Muscle of back (tissue), 11 donors: Measurements from ENCODE around the gene CCNY. TPM values are rescaled to one million over a fixed set of nuclear protein-coding genes. Genes with fewer than 3 reads are reported as not detected.

ENCODE experiments used
- DNase-seq, 3 donors: peaks; one replicate each; pipeline versions ENCODE4 v3.0.0 to v3.0.0-alpha.2; 2013
- polyA plus RNA-seq, 10 donors: library from polyadenylated mRNA; unstranded; fragments of 120-200 nt; gene quantifications; one replicate each; pipeline ENCODE4 v1.2.1, GENCODE V29; 2013; ENCODE audit not compliant: insufficient read length in 10 of 10

Gene CCNY
- polyA plus RNA-seq, 10 donors: 79.1 to 108 (median 95.8) TPM

- DNase-seq: no peak
Measured at GRCh38 chr10:35554036-35554435, 217.7 kb downstream of the CCNY start.

- no peak for DNase-seq
Measured at GRCh38 chr10:35554461-35555056, 218.2 kb downstream of the CCNY start.

DNA sequence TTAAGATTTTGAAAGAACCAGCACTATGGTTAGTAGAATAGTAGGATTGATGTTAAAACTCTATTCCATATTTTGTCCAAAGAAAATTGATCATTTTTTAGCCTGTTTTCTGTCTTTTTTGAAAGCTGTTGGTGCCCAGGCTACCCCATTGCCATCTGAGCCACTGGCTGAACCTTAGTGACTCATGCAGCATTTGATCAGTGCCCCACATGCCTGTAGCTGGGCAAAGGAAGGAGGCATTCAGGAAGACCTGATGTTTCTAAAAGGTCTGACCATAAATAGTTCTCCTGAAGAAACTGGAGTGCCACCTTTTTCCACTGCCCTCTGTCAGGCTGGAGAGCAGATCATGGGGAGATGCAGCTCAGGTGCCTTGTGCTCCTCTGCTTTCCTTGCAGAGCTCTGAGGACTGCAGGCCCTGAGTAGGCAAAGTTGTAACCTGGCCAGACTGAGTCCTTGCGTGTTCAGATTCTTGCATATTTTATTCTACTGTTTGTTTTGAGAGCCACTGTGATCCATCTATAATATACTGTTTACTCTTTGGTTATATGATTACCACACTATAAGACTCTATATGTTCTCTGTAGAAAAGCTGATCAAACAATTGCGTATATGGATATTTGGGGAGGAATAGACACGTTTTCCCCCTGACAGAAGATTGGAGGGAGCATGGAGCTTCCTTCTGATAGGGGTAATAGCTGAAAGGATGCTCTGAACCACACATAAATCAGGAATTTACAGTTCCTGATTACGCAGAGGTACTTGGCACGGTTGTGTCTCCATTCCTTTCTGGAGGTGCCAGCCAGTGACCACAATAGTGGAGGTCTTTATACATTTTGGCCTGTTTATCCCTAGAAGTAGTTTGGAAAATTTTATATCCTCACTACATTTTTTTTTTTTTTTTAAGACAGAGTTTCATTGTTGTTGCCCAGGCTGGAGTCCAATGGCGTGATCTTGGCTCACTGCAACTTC, 219.9 kb downstream of the CCNY start:
- no peak for DNase-seq

DNA sequence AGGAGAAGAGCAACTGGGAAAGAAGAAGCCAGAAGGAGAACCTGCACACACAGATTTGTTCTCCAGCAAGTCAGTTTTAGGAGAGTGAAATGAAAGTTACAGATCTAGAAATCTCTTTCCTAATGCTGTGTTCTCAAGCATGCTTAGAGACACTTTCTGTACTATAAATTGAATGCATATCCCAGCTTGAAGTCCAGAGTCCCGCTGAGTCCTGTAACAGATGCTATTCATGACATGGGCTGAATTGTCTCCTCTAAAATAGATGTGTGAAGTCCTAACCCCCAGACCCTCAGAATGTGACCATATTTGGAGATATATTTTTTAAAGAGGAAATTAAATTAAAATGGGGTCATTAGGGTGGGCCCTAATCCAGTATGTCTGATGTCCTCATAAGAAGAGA, 222.0 kb downstream of the CCNY start:
- DNase-seq: no peak

GRCh38 chr10:35559416-35559815, 223.1 kb downstream of the CCNY start:
- no peak for DNase-seq

DNA sequence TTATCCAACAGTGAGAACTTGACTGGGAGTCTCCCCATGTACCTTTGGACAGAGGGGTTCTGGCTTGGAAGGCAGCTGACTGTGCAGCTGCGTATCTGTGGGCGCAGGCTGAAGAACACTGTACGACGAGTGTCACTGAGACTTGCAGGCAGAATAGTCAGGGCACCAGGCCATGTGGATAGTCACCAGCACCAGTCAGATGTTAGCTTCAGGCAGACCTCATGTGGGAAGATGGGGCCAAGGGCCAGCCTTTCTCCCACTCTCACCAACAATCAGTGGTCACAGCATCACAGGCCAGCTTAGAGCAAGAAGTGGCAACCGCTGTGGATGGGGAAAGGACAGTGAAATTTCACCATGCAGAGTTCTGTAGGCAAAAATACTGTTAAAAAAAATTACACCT, 225.4 kb downstream of the CCNY start:
- no peak for DNase-seq

DNA sequence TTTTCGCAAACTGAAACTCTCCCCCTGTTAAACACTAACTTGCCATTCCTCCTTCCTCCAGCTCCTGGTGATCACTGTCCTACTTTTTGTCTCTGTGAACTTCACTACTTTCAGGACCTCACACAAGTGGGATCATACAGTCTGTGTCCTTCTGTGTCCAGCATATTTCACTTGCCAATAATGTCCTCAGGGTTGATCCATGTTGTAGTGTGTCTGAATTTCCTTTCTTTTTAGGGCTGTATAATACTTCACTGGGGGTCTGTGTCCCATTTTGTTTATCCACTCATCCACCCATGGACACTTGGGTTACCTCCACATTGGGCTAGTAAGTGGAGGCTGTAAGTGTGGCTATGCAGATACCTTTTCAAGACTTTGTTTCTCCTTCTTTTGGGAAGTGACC, 226.1 kb downstream of the CCNY start:
- no peak for DNase-seq

- DNase-seq: peak in 2 of 3 donors; percentile 67 to 79
Measured at GRCh38 chr10:35563261-35563891, 227.1 kb downstream of the CCNY start.

DNA sequence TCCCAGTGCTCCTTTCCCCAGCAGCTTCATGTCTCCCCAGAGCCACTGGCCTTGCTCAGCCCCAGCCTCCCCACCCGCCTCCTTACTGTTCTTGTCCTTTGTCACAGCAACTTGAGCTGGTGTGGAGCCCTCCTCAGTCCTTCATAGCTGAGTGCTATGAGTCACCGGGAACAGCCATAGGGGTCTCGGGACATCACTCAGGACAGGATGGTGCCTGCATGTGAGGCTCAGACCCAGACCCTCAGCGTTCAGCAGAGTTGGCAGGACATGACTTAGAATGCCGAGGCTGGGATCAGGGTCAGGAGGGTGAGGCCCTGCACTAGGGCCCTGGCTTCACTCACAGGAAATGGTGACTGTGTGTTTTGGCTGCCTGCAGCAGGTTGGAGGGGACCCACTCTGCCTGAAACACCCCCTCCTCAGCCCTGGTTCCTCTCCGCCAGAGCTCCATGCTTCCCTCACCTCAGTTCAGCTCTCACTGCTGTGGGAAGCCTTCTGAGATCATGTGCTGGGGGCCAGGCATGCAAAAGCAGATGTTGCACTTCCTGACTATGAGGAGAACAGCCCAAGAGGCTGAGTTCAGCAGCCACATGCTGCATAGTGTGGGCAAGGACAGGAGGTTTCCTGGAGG, 228.1 kb downstream of the CCNY start:
- DNase-seq: peak in 1 of 3 donors; percentile 73

DNA sequence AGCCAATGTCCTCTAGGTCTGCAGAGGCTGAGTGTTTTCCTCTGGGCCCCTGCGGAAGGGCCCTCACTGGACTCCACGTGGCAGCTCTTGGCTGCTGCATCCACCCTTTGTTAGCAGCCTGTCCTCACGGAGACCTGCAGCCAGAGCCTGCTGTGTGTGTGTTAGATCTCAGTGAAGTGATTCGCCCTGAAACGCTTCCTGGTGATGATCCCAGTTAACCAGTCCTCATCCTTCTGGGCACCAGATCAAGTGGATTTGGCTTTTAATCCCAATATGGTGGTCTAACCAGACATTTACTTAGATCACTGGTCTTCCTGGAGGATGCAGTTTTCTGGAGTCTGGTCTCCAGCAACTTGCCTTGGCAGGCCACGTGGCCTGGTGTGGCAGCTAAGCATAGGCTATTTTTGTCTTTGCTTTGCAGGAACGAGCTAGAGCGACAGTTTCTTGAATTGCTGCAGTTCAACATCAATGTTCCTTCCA, 229.3 kb downstream of the CCNY start:
- peak in 1 of 3 donors; percentile 54 for DNase-seq

GRCh38 chr10:35567951-35568350, 231.6 kb downstream of the CCNY start:
- no peak for DNase-seq

- no peak for DNase-seq
Measured at GRCh38 chr10:35568483-35569015, 232.2 kb downstream of the CCNY start.

GRCh38 chr10:35569111-35569707, 232.9 kb downstream of the CCNY start:
- DNase-seq: peak in 1 of 3 donors; percentile 44

GRCh38 chr10:35569836-35570235, 233.5 kb downstream of the CCNY start:
- no peak for DNase-seq

- DNase-seq: no peak
Measured at GRCh38 chr10:35570397-35570796, 234.1 kb downstream of the CCNY start.

DNA sequence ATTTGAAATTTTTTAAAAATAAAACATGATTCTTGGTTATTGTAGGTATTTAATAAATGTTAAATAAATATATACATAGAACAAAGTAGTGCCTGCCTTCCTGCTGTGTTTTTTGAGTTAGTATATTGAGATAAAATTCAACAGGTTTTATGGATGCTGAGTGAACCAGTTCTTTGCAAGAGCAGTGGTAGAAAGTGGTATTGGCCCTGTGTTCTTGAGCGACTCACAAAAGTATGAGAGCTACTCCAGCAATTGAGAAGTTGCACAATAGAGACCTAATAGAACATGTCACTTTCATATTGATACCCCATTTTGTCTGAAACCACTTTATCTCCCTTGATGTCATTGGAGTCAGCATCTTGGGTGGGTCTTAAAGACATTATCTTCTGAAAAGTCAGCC, 236.3 kb downstream of the CCNY start:
- DNase-seq: no peak

DNA sequence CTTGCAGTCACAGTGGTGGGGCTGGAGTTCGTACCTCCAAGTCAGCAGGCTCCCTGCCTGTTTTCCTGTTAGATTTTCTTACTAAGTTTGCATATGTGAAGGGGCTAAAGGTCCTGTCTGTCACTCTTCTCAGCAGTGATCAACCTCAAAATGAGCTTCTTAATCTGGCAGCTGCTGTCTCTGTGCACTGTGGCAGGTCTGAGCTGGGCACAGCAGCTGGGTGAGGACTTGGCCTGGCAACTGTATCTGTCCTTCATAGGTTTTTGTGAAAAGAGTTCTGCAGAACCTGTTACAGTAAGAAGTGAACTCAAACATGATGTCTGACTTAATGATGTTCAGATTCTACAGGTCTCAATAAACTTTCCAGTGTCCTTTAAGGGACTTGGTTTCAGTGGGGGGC, 237.5 kb downstream of the CCNY start:
- DNase-seq: no peak

GRCh38 chr10:35574924-35575352, 238.6 kb downstream of the CCNY start:
- DNase-seq: peak in 1 of 3 donors; percentile 68

DNA sequence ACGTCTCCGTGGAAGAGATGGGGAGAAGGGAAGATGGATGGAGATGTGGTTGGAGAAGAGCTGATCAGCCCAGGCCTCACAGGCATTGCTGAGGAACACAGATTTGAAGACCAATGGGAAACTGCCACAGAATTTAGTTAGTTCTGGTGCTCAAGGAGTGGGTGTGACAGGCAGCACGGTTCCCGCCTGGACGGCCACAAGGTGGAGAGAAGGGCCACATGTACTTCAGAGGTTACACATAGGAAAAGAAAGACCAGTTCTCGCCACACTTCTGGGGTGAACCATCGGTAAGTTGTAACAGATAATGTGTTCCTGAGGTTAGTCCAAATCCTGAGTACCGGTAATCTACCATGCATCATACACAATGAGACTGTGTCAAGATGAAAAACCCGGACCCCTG, 239.3 kb downstream of the CCNY start:
- no peak for DNase-seq

DNA sequence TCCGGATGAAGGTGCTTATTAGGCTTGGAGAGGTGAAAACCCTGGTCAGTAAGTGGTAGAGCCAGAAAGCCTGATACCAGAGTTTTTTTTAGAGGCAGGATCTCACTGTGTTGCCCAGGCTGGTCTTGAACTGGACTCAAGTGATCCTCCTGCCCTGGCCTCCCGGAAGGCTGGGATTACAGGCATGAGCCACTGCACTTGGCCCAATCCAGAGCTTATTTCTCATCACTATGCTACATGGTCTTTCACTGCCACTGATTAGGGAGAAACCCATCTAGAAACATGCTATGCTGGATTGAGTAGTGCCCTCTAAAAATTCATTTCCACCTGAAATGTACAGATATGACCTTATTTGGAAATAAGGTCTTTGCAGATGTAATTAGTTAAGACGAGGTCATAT, 240.4 kb downstream of the CCNY start:
- DNase-seq: no peak

- peak in 1 of 3 donors; percentile 58 for DNase-seq
Measured at GRCh38 chr10:35577926-35578617, 241.8 kb downstream of the CCNY start.
